ENCODE data around the gene LMO3. TPM values are rescaled to one million over a fixed set of nuclear protein-coding genes. Genes with fewer than 3 reads are reported as not detected.

Gene LMO3
- total and polyA plus RNA-seq, 2 donors (not counting 3 experiments of a cell fraction or from before 2014, with no cell fraction given): not detected

GRCh38 chr12:16610001-16610585 is 4.1 kb upstream of the LMO3 start:
- POLR2A ChIA-PET: no interaction called here
- Histone ChIP-seq H2AFZ (ENCODE audit: low read depth, low read length) (no peak overlapping the region), H3K79me2 (ENCODE audit: control insufficient read depth, insufficient read depth, low read length) (no peaks in the 10 kb centered on the region), H3K9me1 (replicated peaks; ENCODE audit: control insufficient read depth, extremely low read depth, insufficient read depth, low read length) (no peaks in the 10 kb centered on the region), H3K4me2 (ENCODE audit: insufficient read depth, low read length) (no peak overlapping the region), H3K9ac (replicated peaks; ENCODE audit: extremely low read depth, insufficient read depth, low read length) (no peak overlapping the region), H4K20me1 (replicated peaks; ENCODE audit: control insufficient read depth, extremely low read depth, insufficient read depth, low read length) (no peaks in the 10 kb centered on the region), H3K36me3 (ENCODE audit: control insufficient read depth in 2 of 2, extremely low read depth in 1 of 2, insufficient read depth in 2 of 2, low read length in 2 of 2) (no peaks in the 10 kb centered on the region), H3K9me3 (replicated peaks; ENCODE audit: control insufficient read depth, insufficient read depth, low read length) (no peaks in the 10 kb centered on the region), H3K27me3 (ENCODE audit: control insufficient read depth in 2 of 2, insufficient read depth in 2 of 2, low read length in 2 of 2) (peaks cover 28 to 39% of the 10 kb centered on the region in 2 experiments), H3K4me1 (ENCODE audit: control insufficient read depth, extremely low read depth, insufficient read depth, low read length) (no peaks in the 10 kb centered on the region), H3K4me3 (replicated peaks in 1 of 3; ENCODE audit: insufficient read depth in 1 of 3, low read depth in 1 of 3, low read length in 3 of 3) (no peak overlapping the region), H3K27ac (ENCODE audit: insufficient read depth, low read depth, low read length) (no peak overlapping the region)
- no peak for FAIRE-seq
- TF ChIP-seq POLR2A (IDR thresholded peaks at IDR 0.05; ENCODE audit: low read depth, low read length) (no peak), GATA2 (IDR thresholded peaks at IDR 0.05; ENCODE audit: insufficient read depth, insufficient read length, low read depth, low read length) (no peak), EZH2 (IDR thresholded peaks at IDR 0.05; ENCODE audit: borderline replicate concordance, low read depth, low read length, severe bottlenecking) (no peak), JUN (IDR thresholded peaks at IDR 0.05; ENCODE audit: borderline replicate concordance, insufficient read depth, insufficient read length, low read depth) (no peak), POLR2AphosphoS5 (IDR thresholded peaks at IDR 0.05; ENCODE audit: insufficient read depth, low read depth, low read length) (no peak), MAX (IDR thresholded peaks at IDR 0.05; ENCODE audit: insufficient read depth, insufficient read length) (no peak), FOS (IDR thresholded peaks at IDR 0.05; ENCODE audit: borderline replicate concordance, insufficient read depth, low read length) (no peak), CTCF (IDR thresholded peaks at IDR 0.05; ENCODE audit: extremely low read depth in 1 of 2, insufficient read depth in 1 of 2, low read depth in 1 of 2, low read length in 2 of 2) (no peak)
- BruUV-seq (replicated peaks): no TSS peak
- dilution Hi-C loops (cut with MboI; ENCODE audit: extremely low pct_ligation_motif_present, low sequenced_read_pairs): no loop called here
- intact Hi-C loops (cut with micrococcal nuclease): no loop called here
- no peak for DNase-seq (ENCODE audit: low read depth, low spot score)
- CTCF ChIA-PET: interaction anchor here (1.2 to 1.3 kb wide), 2 partner anchors 9 to 24 kb away, joined by 3 read pairs; no protein-coding TSS in a partner anchor

All from endothelial cell of umbilical vein (primary cell).